Measurements from ENCODE around the gene FCF1. TPM values are rescaled to one million over a fixed set of nuclear protein-coding genes. Genes with fewer than 3 reads are reported as not detected.

The FCF1 gene, protein sequence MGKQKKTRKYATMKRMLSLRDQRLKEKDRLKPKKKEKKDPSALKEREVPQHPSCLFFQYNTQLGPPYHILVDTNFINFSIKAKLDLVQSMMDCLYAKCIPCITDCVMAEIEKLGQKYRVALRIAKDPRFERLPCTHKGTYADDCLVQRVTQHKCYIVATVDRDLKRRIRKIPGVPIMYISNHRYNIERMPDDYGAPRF
- total RNA-seq (2014; rRNA removed; shearing (Covaris generic)) (16.1 and 23.2 TPM in 2 replicates), total RNA-seq (2022) (62.1 and 62.3 TPM in 2 replicates), Bru-seq, nascent RNA (percentile 77 among the genes with signal in this experiment), BruChase-seq, experiment 1, labeled RNA remaining after a 6-hour chase (percentile 81 among the genes with signal in this experiment), BruChase-seq, experiment 2, labeled RNA remaining after a 2-hour chase (percentile 76 among the genes with signal in this experiment)
- long read RNA-seq, full-length matches to known transcripts = 2 of 6 reads
- long read RNA-seq, partial matches to known transcripts = 3 of 6 reads
- long read RNA-seq, other reads (novel, unspliced or antisense) = 1 of 6 reads

DNA sequence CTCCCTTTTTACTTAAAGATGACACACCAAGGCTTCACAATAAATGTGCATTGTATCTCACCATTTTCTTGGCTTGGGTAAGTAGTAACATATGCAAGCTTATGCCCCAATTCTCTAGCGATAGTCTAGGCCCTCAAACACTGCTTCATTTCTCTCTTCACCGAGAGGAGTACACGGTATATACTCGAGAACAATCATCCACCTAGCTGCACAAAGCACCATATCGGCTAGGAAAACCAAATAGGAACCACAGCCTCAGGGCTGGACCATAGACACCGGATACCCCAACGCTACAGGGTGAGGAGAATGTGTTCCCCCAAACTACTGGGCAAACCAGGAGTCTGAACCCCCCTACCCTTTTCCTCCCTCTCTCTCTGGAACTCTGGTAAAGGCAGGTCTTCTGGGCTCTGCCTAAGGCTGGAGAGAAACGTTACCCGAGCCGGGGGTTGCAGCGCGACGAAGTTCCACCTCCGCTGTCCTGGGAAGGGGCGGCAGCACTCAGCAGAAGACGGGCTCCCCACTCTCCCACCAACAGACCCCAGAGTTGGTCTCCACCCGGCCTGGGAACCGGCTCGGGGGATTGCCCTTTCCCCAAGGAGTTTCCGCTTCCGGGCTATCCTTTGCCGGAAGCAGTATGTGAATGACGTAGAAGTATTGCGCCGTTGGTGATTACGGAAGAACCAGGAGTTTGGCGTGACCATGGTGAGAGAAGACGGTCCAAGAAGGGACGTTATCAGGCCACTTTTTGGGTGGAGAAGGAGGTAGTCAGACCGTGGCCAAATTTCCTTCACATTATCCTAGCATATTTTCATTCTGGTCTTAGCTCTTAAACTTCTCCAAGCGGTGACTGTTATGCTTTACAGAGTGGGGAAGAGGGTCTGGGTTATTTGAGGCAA, at the start of gene FCF1, which contains the start of gene AREL1:
Gene FCF1, plus strand, starts transcription at position 646 of the 896 bp plus-strand sequence. Its CDS starts 54 bp downstream, at position 700.
Gene AREL1, minus strand, starts transcription at position 582 of the 896 bp plus-strand sequence. CDS start 27,465 bp downstream, outside the sequence.
- H3K27ac ChIP-seq (ENCODE audit: low read depth, low read length, poor library complexity, severe bottlenecking) = peak within 1 kb of the TSS; percentile 13
- no peaks in the 10 kb centered on the region for H3K9me2 ChIP-seq (ENCODE audit: insufficient read depth, low read length)
- TF ChIP-seq, protein P1, sequence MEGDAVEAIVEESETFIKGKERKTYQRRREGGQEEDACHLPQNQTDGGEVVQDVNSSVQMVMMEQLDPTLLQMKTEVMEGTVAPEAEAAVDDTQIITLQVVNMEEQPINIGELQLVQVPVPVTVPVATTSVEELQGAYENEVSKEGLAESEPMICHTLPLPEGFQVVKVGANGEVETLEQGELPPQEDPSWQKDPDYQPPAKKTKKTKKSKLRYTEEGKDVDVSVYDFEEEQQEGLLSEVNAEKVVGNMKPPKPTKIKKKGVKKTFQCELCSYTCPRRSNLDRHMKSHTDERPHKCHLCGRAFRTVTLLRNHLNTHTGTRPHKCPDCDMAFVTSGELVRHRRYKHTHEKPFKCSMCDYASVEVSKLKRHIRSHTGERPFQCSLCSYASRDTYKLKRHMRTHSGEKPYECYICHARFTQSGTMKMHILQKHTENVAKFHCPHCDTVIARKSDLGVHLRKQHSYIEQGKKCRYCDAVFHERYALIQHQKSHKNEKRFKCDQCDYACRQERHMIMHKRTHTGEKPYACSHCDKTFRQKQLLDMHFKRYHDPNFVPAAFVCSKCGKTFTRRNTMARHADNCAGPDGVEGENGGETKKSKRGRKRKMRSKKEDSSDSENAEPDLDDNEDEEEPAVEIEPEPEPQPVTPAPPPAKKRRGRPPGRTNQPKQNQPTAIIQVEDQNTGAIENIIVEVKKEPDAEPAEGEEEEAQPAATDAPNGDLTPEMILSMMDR (conservative IDR thresholded peaks at IDR 0.05; ENCODE audit: low read length) = no peak
- TF ChIP-seq EZH2phosphoT487 (IDR thresholded peaks at IDR 0.05; ENCODE audit: borderline replicate concordance, low read depth, low read length) = no peak
- H3K79me2 ChIP-seq (ENCODE audit: insufficient read depth, low read depth, low read length) = peaks cover 65% of the 10 kb centered on the region
- peak within 1 kb of the TSS; percentile 79; the same call in 1 of the 2 replicates for H2AFZ ChIP-seq (ENCODE audit: low read length)
- H3K4me3 ChIP-seq (ENCODE audit: low read depth, low read length, poor library complexity, severe bottlenecking) = peak within 1 kb of the TSS; percentile 94
- intact Hi-C loops (cut with micrococcal nuclease; ENCODE audit: unreplicated experiment) = no loop called here
- H3K4me2 ChIP-seq (ENCODE audit: low read length) = peak within 1 kb of the TSS; percentile 87
- H4K20me1 ChIP-seq (ENCODE audit: insufficient read depth, low read length) = peaks cover 6% of the 10 kb centered on the region; the same call in 1 of the 2 replicates
- ChIA-PET CTCF (ENCODE audit: unreplicated experiment) (no interaction called here), POLR2A (interaction anchor here (0.6 to 0.8 kb wide), 3 partner anchors 21 to 443 kb away, joined by 3 to 4 read pairs (median 4); partner anchors contain the start of gene YLPM1)
- H3K36me3 ChIP-seq (ENCODE audit: insufficient read depth, low read length) = peaks cover 27% of the 10 kb centered on the region; the same call in 1 of the 2 replicates
- peaks cover 18% of the 10 kb centered on the region for H3K4me1 ChIP-seq (ENCODE audit: insufficient read depth, low read length, poor library complexity, severe bottlenecking)
- TSS peak; percentile 78 for BruUV-seq (replicated peaks)
- DNase-seq (ENCODE audit: low spot score) = peak; percentile 91
- H3K9me3 ChIP-seq (ENCODE audit: low read length) = no peaks in the 10 kb centered on the region

DNA sequence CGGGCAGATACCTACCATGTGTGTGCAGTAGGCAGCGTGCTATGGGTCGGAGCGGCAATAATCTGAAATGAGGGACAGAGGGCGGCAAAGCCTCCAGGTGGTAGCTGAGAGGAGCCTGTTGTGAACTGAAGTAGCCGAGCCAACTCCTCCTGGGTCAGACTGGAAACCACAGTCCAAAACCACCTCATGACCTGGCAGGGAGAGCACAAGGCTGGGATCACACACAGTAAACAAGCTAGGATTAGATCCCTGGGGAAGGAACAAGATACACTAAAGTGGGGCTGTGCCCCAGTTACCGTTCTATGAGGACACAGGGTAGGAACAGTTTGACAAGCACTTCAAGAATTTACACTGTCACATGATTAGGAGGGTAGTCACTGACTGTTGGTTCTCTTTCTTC, 49.1 kb upstream of the FCF1 start:
- no peaks in the 10 kb centered on the region for H3K4me1 ChIP-seq (ENCODE audit: insufficient read depth, low read length, poor library complexity, severe bottlenecking)
- no peak overlapping the region for H2AFZ ChIP-seq (ENCODE audit: low read length)
- BruUV-seq (replicated peaks) = no TSS peak
- H3K4me2 ChIP-seq (ENCODE audit: low read length) = no peak overlapping the region
- ChIA-PET CTCF (ENCODE audit: unreplicated experiment) (no interaction called here), POLR2A (no interaction called here)
- no peak for DNase-seq (ENCODE audit: low spot score)
- H3K27ac ChIP-seq (ENCODE audit: low read depth, low read length, poor library complexity, severe bottlenecking) = no peak overlapping the region
- H3K36me3 ChIP-seq (ENCODE audit: insufficient read depth, low read length) = peaks cover 88% of the 10 kb centered on the region
- H4K20me1 ChIP-seq (ENCODE audit: insufficient read depth, low read length) = no peaks in the 10 kb centered on the region; the same call in 1 of the 2 replicates
- no peaks in the 10 kb centered on the region for H3K9me2 ChIP-seq (ENCODE audit: insufficient read depth, low read length)
- H3K9me3 ChIP-seq (ENCODE audit: low read length) = no peaks in the 10 kb centered on the region
- TF ChIP-seq, protein P1 (conservative IDR thresholded peaks at IDR 0.05; ENCODE audit: low read length) = no peak
- no peak for TF ChIP-seq EZH2phosphoT487 (IDR thresholded peaks at IDR 0.05; ENCODE audit: borderline replicate concordance, low read depth, low read length)
- intact Hi-C loops (cut with micrococcal nuclease; ENCODE audit: unreplicated experiment) = no loop called here
- no peaks in the 10 kb centered on the region for H3K79me2 ChIP-seq (ENCODE audit: insufficient read depth, low read depth, low read length)
- no peak overlapping the region for H3K4me3 ChIP-seq (ENCODE audit: low read depth, low read length, poor library complexity, severe bottlenecking)
